Right cardiac atrium (tissue), 5 donors: Measurements from ENCODE around the gene TTC3. TPM values are rescaled to one million over a fixed set of nuclear protein-coding genes. Genes with fewer than 3 reads are reported as not detected.

Source experiments
- ATAC-seq, 2 donors: fragments of 200-7000 bp; cut with Tn5 transposase; one replicate each; pipeline versions ENCODE4 v1.8.0 to v1.9.1; 2020; ENCODE audit warnings: moderate library complexity in 2 of 2, mild to moderate bottlenecking in 1 of 2
- DNase-seq, 3 donors: peaks; one replicate each; pipeline ENCODE4 v3.0.0-alpha.2; 2020
- H3K27ac ChIP-seq: one replicate; pipeline ENCODE4 v1.5.1; 2013; ENCODE audit warnings: mild to moderate bottlenecking, low read length, control low read depth, moderate library complexity
- H3K27me3 ChIP-seq: one replicate; pipeline ENCODE4 v1.6.1; 2013; ENCODE audit not compliant: control insufficient read depth, insufficient read depth
- H3K4me1 ChIP-seq: one replicate; pipeline ENCODE4 v1.6.1; 2013; ENCODE audit warnings: low read length; ENCODE audit not compliant: control insufficient read depth, insufficient read depth
- H3K4me3 ChIP-seq: one replicate; pipeline ENCODE4 v1.5.1; 2013; ENCODE audit warnings: low read length, control low read depth
- H3K9me3 ChIP-seq: one replicate; pipeline ENCODE4 v1.6.1; 2013; ENCODE audit warnings: low read length; ENCODE audit not compliant: control insufficient read depth
- WGBS: extraction: QIAGEN DNeasy Blood & Tissue Kit; methylation state at CpG from one replicate; pipeline ENCODE4 v1.1.7; 2013; 5-methylcytosine and 5-hydroxymethylcytosine counted together
- intact Hi-C, 4 donors: fragments of 100-400 bp; cut with DNase I; formaldehyde crosslinking; loops; one replicate each; pipeline versions ENCODE4 v1.11.0 to v1.14.0; 2022 to 2023
- polyA plus RNA-seq: library from polyadenylated mRNA; stranded (reverse); fragments of 200-250 nt; gene quantifications from one replicate; pipeline ENCODE4 v1.2.3, GENCODE V29; 2013
- total RNA-seq, 4 donors: library from RNA; stranded (reverse); fragmentation: NEBNext Ultra II Directional; extraction: Animal tissue kit (Norgen Biotek cat#: 25700); gene quantifications; one replicate each; pipeline ENCODE4 v1.2.1, GENCODE V29; 2021
- donor health status: healthy with polysubstance abuse.
- donor health status: DM: no; HTN: yes; CAD: no.
- donor health status: DM: no; HTN: no; CAD: no.
- donor health status: DM: no; HTN: yes; CAD: no; lungs with severe emphysema.
- donor health status: DM: yes; HTN: yes; CAD: no.

TTC3 gene
- total and polyA plus RNA-seq, 5 donors: 17.9 to 77.8 (median 66.0) TPM

DNA sequence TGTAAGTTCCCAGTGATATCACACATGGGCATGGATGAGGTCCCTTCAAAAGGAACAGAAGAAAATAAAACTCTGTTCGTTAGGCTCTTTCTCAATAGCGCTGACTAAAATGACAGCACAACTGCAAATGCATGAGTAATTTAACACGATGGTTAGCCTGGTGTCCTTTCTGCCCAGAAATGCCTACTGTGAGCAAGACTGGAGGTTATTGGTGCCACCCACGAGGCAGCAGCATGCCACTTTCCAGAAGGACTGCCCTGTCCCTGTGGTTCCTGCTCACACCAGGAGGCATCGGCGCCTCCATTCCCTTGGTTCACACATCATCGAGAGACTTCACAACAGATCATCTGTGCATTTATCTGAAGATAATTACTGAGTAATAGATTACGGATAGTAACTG is 167.9 kb downstream of the TTC3 start:
- intact Hi-C loops: no loop called here
- DNase-seq (no peak), ATAC-seq (no peak)
- no peaks in the 10 kb centered on the region for H3K27me3 ChIP-seq
- H3K27ac ChIP-seq: no peak overlapping the region
- no peaks in the 10 kb centered on the region for H3K9me3 ChIP-seq
- H3K4me1 ChIP-seq: peaks cover 11% of the 10 kb centered on the region
- no peak overlapping the region for H3K4me3 ChIP-seq
- WGBS: 78% methylated on average over 8 of the region's 8 CpGs

GRCh38 chr21:37241426-37241825 is 168.4 kb downstream of the TTC3 start:
- DNase-seq (no peak), ATAC-seq (no peak)
- Histone ChIP-seq H3K9me3 (no peaks in the 10 kb centered on the region), H3K27me3 (no peaks in the 10 kb centered on the region), H3K27ac (no peak overlapping the region), H3K4me3 (no peak overlapping the region), H3K4me1 (peaks cover 11% of the 10 kb centered on the region)
- WGBS: 74% methylated on average over 7 of the region's 7 CpGs
- intact Hi-C loops: no loop called here

GRCh38 chr21:37243961-37244360 is 170.9 kb downstream of the TTC3 start:
- no peak overlapping the region for H3K4me3 ChIP-seq
- 97% methylated on average over 6 of the region's 6 CpGs for WGBS
- peaks cover 9% of the 10 kb centered on the region for H3K4me1 ChIP-seq
- no peaks in the 10 kb centered on the region for H3K9me3 ChIP-seq
- no peak overlapping the region for H3K27ac ChIP-seq
- intact Hi-C loops: no loop called here
- ATAC-seq (no peak), DNase-seq (no peak)
- no peaks in the 10 kb centered on the region for H3K27me3 ChIP-seq

GRCh38 chr21:37244501-37245095 is 171.5 kb downstream of the TTC3 start:
- Histone ChIP-seq H3K4me3 (no peak overlapping the region), H3K27ac (no peak overlapping the region), H3K9me3 (no peaks in the 10 kb centered on the region), H3K27me3 (no peaks in the 10 kb centered on the region), H3K4me1 (peaks cover 9% of the 10 kb centered on the region)
- DNase-seq: no peak
- no peak for ATAC-seq
- intact Hi-C loops: no loop called here
- WGBS: 82% methylated on average over 12 of the region's 12 CpGs

DNA sequence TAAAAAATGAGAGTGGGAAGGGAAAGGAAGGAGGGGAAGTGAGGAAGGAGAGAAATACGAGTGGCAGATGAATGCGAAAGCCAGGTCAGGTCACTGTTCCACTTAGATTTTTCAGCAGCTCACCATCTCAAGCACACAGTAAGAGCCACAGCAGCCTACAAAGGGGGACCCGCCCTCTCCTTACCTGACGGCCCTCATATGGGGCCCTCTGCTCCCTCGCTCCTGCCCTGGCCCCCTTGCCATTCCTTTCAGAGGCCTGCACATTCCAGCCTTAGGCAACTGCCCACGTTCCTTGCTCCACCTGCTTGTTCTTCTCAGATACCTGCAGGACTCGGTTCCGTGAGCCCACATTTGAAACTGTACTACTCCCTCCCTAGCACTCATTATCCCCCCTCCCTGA is 172.1 kb downstream of the TTC3 start:
- ATAC-seq: no peak
- H3K4me1 ChIP-seq: peaks cover 9% of the 10 kb centered on the region
- intact Hi-C loops: no loop called here
- DNase-seq: no peak
- no peak overlapping the region for H3K27ac ChIP-seq
- H3K27me3 ChIP-seq: no peaks in the 10 kb centered on the region
- H3K9me3 ChIP-seq: no peaks in the 10 kb centered on the region
- WGBS: 93% methylated on average over 8 of the region's 8 CpGs
- no peak overlapping the region for H3K4me3 ChIP-seq

- H3K4me1 ChIP-seq: peaks cover 11% of the 10 kb centered on the region
- DNase-seq (no peak), ATAC-seq (no peak)
- no peak overlapping the region for H3K4me3 ChIP-seq
- no peaks in the 10 kb centered on the region for H3K27me3 ChIP-seq
- no peaks in the 10 kb centered on the region for H3K9me3 ChIP-seq
- intact Hi-C loops: no loop called here
- no peak overlapping the region for H3K27ac ChIP-seq
- 93% methylated on average over 1 of the region's 1 CpG for WGBS
Measured at GRCh38 chr21:37248298-37248697, 175.2 kb downstream of the TTC3 start.

DNA sequence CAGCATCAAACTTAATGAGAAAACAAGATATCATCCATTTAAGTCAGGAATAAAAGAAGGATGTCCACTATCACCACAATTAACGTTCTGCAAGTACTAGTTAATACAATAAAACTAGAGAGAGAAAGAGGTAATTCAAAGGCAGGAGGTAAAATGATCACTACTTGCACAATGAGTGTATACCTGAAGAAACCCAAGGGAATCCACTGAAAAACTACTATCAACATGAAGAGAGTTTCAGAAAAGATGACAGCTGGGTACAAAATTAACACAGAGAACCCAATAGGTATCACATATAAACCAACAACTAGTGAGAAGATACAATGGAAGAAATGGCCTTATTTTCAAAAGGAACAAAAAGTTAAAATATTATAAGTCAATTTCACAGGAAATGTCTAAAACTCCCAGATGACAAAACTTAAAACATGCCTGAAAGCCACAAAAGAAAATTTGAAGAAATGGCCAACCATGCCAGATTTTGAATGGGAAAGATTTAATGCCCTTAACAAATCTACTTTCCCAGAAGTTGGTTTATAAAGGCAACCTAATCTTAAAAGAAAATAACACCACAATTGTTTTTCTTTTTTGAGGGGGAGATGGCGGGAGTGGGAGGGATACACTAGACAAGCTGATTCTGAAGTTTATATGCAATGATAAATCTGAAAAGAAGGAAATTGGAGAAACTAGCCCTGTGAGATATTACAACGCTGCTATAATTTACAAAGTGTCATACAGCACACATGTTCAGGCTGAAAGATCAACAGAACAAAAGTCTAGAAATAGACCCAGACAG is 176.3 kb downstream of the TTC3 start:
- WGBS: 76% methylated on average over 3 of the region's 3 CpGs
- intact Hi-C loops: no loop called here
- H3K4me1 ChIP-seq: peaks cover 5% of the 10 kb centered on the region
- H3K27ac ChIP-seq: no peak overlapping the region
- no peaks in the 10 kb centered on the region for H3K9me3 ChIP-seq
- no peak for ATAC-seq
- no peak for DNase-seq
- no peaks in the 10 kb centered on the region for H3K27me3 ChIP-seq
- H3K4me3 ChIP-seq: no peak overlapping the region

DNA sequence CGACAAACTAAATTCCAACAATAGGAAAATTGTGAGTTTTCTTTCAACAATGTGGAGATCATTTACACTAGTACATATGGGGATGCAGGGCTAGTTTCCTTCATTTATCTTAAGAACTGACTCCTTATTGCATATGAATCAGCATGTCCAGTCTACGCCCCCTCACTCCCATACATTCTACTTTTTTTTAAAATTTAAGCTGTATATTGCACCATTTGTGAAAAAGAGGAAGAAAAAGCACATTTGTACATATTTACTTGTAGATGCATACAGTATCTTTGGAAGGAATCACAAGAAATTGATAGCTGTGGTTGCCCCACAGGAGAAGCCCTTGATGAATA is 178.2 kb downstream of the TTC3 start:
- no peak overlapping the region for H3K4me3 ChIP-seq
- H3K4me1 ChIP-seq: peaks cover 2% of the 10 kb centered on the region
- no peaks in the 10 kb centered on the region for H3K9me3 ChIP-seq
- H3K27me3 ChIP-seq: no peaks in the 10 kb centered on the region
- 78% methylated on average over 2 of the region's 2 CpGs for WGBS
- intact Hi-C loops: loop anchor here in 1 of 4 donors (10.0 kb wide), 1 partner anchor 114 kb away; the partner anchor contains the start of gene DYRK1A
- DNase-seq: no peak
- H3K27ac ChIP-seq: no peak overlapping the region
- no peak for ATAC-seq

Other genes starting within 250 kb of the TTC3 start
- gene HLCS, start 106.6 kb upstream of the TTC3 start, total RNA-seq: 10 to 100 TPM in 2 of 4 donors, 1 to 10 TPM in 2; 8.0 to 11.4 (median 9.6) TPM
- gene HLCS, start 106.6 kb upstream of the TTC3 start, polyA plus RNA-seq: 3.5 TPM
- not detected for gene RIPPLY3, start 66.6 kb upstream of the TTC3 start, total RNA-seq
- gene RIPPLY3, start 66.6 kb upstream of the TTC3 start, polyA plus RNA-seq: not detected
- gene PIGP, start 183 bp upstream of the TTC3 start, total RNA-seq: 10 to 100 TPM; 34.5 to 42.5 (median 37.8) TPM
- gene PIGP, start 183 bp upstream of the TTC3 start, polyA plus RNA-seq: 50.8 TPM
- gene VPS26C, start 194.1 kb downstream of the TTC3 start, total RNA-seq: 10 to 100 TPM; 36.7 to 40.7 (median 39.5) TPM
- 19.4 TPM for gene VPS26C, start 194.1 kb downstream of the TTC3 start, polyA plus RNA-seq